Measurements from ENCODE around the gene BCKDHA. TPM values are rescaled to one million over a fixed set of nuclear protein-coding genes. Genes with fewer than 3 reads are reported as not detected.

The BCKDHA gene
- total and polyA plus RNA-seq, 9 of the 15 experiments (the other 6 are each of a cell fraction or from before 2014, with no cell fraction given) = 4.5 to 52.5 (median 14.1) TPM

DNA sequence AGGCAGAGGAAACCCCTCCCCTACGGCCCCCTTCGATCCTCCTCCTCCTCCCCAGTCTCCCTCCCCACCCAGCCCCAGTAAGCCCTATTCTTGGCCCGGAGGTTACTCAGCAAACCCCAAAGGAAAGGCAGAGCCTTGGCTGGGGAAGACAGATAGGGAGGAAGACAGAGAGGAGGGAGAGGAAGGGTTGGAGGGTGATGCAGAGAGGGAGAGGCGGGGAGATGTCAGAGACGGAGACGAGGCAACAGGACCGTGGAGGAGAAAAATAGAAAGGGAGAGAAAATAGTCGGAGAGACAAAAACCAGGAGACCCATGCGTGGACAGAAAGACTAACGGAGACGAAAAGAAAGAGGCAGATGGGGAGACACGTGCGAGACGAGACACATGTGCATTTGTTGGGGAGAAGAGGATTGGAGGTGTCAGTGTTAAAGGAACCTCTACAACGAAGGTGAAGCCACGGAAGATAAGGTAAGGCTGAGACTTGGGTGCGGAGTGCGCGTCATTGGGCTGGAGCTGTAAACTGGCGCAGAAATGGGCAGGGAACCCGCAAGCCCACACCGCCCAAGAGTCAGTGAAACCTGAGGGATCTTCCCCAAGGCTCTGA is 46.8 kb upstream of the BCKDHA start:
- peak; percentile 58 for ATAC-seq
- Histone ChIP-seq H3K36me3 (ENCODE audit: control insufficient read depth, insufficient read depth, low read length) (peaks cover 50% of the 10 kb centered on the region), H2AFZ (ENCODE audit: low read depth, low read length) (peak overlapping the region; percentile 68; the same call in 1 of the 2 replicates), H3K27me3 (ENCODE audit: control insufficient read depth in 2 of 2, insufficient read depth in 2 of 2, low read length in 2 of 2) (no peaks in the 10 kb centered on the region), H3K4me2 (ENCODE audit: insufficient read depth, low read length) (peak overlapping the region; percentile 100), H3K4me3 (peak overlapping the region; percentile 98), H3K9me1 (ENCODE audit: control insufficient read depth, insufficient read depth, low read length) (no peaks in the 10 kb centered on the region), H4K20me1 (replicated peaks; ENCODE audit: control insufficient read depth, insufficient read depth, low read length) (peaks cover 17% of the 10 kb centered on the region), H3K4me1 (replicated peaks in 1 of 2; ENCODE audit: control insufficient read depth in 2 of 2, insufficient read depth in 2 of 2, low read length in 2 of 2) (peaks cover 11 to 44% of the 10 kb centered on the region in 2 experiments), H3K27ac (ENCODE audit: extremely low read depth, low read depth, low read length) (peak overlapping the region; percentile 93), H3K9me3 (replicated peaks; ENCODE audit: control insufficient read depth, insufficient read depth, low read depth, low read length) (no peaks in the 10 kb centered on the region), H3K9ac (ENCODE audit: insufficient read depth in 1 of 2, low read depth in 2 of 2, low read length in 2 of 2) (peak overlapping the region; percentile 85 to 99), H3K79me2 (ENCODE audit: control insufficient read depth, insufficient read depth, low read length) (peaks cover 77% of the 10 kb centered on the region)
- WGBS (ENCODE audit: insufficient coverage, low coverage, missing lambda C conversion rate) = under 1% methylated on average over 16 of the region's 22 CpGs
- intact Hi-C loops (cut with micrococcal nuclease) = loop anchor here (5.0 kb wide), 2 partner anchors 44 to 89 kb away; partner anchors contain the start of gene HNRNPUL1
- FAIRE-seq = peak; percentile 94
- ChIA-PET POLR2A (interaction anchor here (1.1 to 3.1 kb wide), 9 partner anchors 9 to 147 kb away, joined by 3 to 20 read pairs (median 4); partner anchors contain the start of gene B9D2), CTCF (ENCODE audit: low intra/inter-chr PET ratio) (no interaction called here)
- in situ Hi-C loops (cut with MboI) = no loop called here
- BruUV-seq (replicated peaks) = TSS peak; percentile 66
- DNase-seq (ENCODE audit: extremely low read depth in 1 of 4, low spot score in 3 of 4) = peak; percentile 67 to 91 (median 78)
- no peak for TF ChIP-seq PHTF2 (CRISPR knock-in tag; IDR thresholded peaks at IDR 0.05)
- TF ChIP-seq TGIF2 (CRISPR knock-in tag; IDR thresholded peaks at IDR 0.05) = no peak
- TF ChIP-seq ETS2 (tag; IDR thresholded peaks at IDR 0.05; ENCODE audit: borderline replicate concordance, poor library complexity, severe bottlenecking) = no peak
- no peak for TF ChIP-seq PYGO2 (tag; IDR thresholded peaks at IDR 0.05)
- TF ChIP-seq, protein P1, sequence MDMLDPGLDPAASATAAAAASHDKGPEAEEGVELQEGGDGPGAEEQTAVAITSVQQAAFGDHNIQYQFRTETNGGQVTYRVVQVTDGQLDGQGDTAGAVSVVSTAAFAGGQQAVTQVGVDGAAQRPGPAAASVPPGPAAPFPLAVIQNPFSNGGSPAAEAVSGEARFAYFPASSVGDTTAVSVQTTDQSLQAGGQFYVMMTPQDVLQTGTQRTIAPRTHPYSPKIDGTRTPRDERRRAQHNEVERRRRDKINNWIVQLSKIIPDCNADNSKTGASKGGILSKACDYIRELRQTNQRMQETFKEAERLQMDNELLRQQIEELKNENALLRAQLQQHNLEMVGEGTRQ (CRISPR knock-in tag; IDR thresholded peaks at IDR 0.05) = no peak
- TF ChIP-seq HCFC1 (IDR thresholded peaks at IDR 0.05; ENCODE audit: low read depth, low read length) = no peak
- TF ChIP-seq, protein P2, sequence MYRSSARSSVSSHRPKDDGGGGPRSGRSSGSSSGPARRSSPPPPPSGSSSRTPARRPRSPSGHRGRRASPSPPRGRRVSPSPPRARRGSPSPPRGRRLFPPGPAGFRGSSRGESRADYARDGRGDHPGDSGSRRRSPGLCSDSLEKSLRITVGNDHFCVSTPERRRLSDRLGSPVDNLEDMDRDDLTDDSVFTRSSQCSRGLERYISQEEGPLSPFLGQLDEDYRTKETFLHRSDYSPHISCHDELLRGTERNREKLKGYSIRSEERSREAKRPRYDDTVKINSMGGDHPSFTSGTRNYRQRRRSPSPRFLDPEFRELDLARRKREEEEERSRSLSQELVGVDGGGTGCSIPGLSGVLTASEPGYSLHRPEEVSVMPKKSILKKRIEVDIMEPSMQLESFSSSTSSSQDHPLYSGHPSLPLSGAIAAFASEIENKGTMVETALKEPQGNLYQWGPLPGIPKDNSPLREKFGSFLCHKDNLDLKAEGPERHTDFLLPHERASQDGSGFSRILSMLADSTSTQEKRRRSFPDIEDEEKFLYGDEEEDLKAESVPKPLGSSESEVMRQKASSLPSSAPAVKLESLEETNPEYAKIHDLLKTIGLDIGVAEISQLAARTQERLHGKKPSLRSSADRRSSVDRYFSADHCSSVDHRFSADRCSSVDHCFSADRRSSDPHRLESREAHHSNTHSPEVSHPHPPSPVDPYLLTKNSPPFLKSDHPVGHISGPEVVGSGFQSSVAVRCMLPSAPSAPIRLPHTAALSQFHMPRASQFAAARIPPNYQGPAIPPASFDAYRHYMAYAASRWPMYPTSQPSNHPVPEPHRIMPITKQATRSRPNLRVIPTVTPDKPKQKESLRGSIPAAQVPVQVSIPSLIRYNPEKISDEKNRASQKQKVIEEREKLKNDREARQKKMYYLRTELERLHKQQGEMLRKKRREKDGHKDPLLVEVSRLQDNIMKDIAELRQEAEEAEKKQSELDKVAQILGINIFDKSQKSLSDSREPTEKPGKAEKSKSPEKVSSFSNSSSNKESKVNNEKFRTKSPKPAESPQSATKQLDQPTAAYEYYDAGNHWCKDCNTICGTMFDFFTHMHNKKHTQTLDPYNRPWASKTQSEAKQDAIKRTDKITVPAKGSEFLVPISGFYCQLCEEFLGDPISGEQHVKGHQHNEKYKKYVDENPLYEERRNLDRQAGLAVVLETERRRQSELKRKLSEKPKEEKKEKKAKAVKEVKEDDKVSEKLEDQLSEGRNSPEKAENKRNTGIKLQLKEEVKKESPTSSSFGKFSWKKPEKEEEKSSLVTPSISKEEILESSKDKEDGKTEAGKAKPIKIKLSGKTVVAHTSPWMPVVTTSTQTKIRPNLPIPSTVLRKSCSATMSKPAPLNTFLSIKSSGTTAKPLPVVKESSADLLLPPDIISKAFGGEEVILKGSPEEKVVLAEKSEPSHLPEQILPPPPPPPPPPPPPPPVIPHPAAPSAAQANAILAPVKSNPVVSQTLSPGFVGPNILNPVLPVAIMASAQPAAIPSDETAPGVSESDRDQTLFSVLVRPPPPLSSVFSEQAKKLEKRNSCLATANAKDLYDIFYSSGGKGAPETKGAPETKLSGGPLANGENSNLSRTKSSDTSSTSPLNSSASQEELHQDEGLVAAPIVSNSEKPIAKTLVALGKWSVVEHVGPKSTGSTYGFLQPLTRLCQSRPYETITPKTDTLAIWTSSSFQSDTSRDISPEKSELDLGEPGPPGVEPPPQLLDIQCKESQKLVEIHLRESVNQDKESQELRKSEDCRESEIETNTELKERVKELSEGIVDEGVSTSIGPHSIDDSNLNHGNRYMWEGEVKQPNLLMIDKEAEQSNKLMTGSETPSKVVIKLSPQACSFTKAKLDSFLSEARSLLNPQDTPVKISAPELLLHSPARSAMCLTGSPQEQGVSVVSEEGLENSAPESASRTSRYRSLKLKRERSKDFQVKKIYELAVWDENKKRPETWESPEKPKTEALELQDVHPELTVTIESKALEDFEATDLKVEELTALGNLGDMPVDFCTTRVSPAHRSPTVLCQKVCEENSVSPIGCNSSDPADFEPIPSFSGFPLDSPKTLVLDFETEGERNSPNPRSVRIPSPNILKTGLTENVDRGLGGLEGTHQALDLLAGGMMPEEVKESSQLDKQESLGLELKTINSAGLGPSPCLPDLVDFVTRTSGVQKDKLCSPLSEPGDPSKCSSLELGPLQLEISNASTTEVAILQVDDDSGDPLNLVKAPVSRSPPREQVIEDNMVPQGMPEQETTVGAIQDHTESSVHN (IDR thresholded peaks at IDR 0.05; ENCODE audit: borderline replicate concordance in 1 of 2, low read depth in 1 of 2) = no peak
- TF ChIP-seq, protein P3, sequence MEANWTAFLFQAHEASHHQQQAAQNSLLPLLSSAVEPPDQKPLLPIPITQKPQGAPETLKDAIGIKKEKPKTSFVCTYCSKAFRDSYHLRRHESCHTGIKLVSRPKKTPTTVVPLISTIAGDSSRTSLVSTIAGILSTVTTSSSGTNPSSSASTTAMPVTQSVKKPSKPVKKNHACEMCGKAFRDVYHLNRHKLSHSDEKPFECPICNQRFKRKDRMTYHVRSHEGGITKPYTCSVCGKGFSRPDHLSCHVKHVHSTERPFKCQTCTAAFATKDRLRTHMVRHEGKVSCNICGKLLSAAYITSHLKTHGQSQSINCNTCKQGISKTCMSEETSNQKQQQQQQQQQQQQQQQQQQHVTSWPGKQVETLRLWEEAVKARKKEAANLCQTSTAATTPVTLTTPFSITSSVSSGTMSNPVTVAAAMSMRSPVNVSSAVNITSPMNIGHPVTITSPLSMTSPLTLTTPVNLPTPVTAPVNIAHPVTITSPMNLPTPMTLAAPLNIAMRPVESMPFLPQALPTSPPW (CRISPR knock-in tag; IDR thresholded peaks at IDR 0.05) = peak; percentile 49; the same call in 1 of the 2 replicates

Measured in K562 (cell line).